Endothelial cell of umbilical vein (primary cell): ENCODE data around the gene BMPER.

Source experiments
- CTCF ChIP-seq, 2 donors: IDR thresholded peaks; 1 replicate in 1 of 2; 2 replicates in 1 of 2; pipeline ENCODE4 v1.5.1; 2011; ENCODE audit warnings: low read length in 2 of 2, mild to moderate bottlenecking in 2 of 2, moderate library complexity in 2 of 2, control low read depth in 1 of 2, inconsistent platforms in 1 of 2, low read depth in 1 of 2; ENCODE audit not compliant: insufficient read depth in 1 of 2; ENCODE audit errors: extremely low read depth in 1 of 2
- EZH2 ChIP-seq: IDR thresholded peaks from 2 replicates; pipeline ENCODE4 v1.6.1; 2012; ENCODE audit warnings: borderline replicate concordance, low read depth, mild to moderate bottlenecking, moderate library complexity, low read length, inconsistent platforms; ENCODE audit not compliant: severe bottlenecking
- FOS ChIP-seq: IDR thresholded peaks from 2 replicates; pipeline ENCODE4 v1.6.1; 2011; ENCODE audit warnings: mild to moderate bottlenecking, low read length, moderate library complexity, borderline replicate concordance; ENCODE audit not compliant: insufficient read depth
- JUN ChIP-seq: IDR thresholded peaks from 2 replicates; pipeline ENCODE4 v1.6.1; 2011; ENCODE audit warnings: borderline replicate concordance, low read depth; ENCODE audit not compliant: insufficient read length, insufficient read depth
- MYC ChIP-seq: IDR thresholded peaks from one replicate; pipeline ENCODE4 v1.6.1; 2011; ENCODE audit warnings: mild to moderate bottlenecking, low read depth, low read length
- POLR2A ChIP-seq: IDR thresholded peaks from 2 replicates; pipeline ENCODE4 v1.6.1; 2012; ENCODE audit warnings: low read depth, mild to moderate bottlenecking, control low read depth, low read length
- POLR2AphosphoS5 ChIP-seq: IDR thresholded peaks from 2 replicates; pipeline ENCODE4 v1.6.1; 2012; ENCODE audit warnings: low read depth, mild to moderate bottlenecking, control low read depth, low read length, moderate library complexity; ENCODE audit not compliant: insufficient read depth
- TF ChIP-seq, protein P1 (sequence below): IDR thresholded peaks from 2 replicates; pipeline ENCODE4 v1.6.1; 2011; ENCODE audit not compliant: insufficient read depth, insufficient read length

GRCh38 chr7:34128762-34129161 lies 223.4 kb downstream of the BMPER start:
- TF ChIP-seq EZH2 (no peak), POLR2A (no peak), CTCF (IDR thresholded peaks at IDR 0.05; ENCODE audit: extremely low read depth in 1 of 2, insufficient read depth in 1 of 2, low read depth in 1 of 2, low read length in 2 of 2) (no peak), MYC (no peak), POLR2AphosphoS5 (no peak), FOS (no peak), JUN (no peak)
- TF ChIP-seq, protein P1, sequence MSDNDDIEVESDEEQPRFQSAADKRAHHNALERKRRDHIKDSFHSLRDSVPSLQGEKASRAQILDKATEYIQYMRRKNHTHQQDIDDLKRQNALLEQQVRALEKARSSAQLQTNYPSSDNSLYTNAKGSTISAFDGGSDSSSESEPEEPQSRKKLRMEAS: no peak
